Activated CD8-positive, alpha-beta memory T cell treated with anti-CD3 and anti-CD28 coated beads, Interleukin-2, amount 50 U/mL, for 1 hour (primary cell): ENCODE results near the gene PDGFD.

Experiments
- DNase-seq: peaks from one replicate; pipeline ENCODE4 v3.0.0-alpha.2; 2020; ENCODE audit errors: extremely low read depth

PDGFD gene

DNA sequence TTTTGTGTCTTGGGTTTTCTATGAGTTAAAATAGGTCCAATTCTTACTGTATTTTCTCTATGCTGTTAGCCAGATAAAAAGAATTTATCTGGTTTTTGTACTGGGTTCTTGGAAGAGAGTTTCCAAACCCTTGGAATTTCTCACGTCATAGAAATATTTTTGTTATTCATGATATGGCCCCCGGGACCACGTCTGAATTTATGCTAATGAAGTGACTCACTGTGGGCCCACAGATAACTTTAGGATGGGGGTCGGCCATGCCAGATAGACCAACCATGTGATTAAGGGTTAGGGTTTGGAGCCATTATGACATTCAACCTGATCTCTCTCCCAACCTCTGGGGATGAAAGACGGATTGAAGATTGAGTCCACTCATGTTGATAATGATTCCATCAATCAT, 163.1 kb downstream of the PDGFD start:
- DNase-seq: no peak

DNA sequence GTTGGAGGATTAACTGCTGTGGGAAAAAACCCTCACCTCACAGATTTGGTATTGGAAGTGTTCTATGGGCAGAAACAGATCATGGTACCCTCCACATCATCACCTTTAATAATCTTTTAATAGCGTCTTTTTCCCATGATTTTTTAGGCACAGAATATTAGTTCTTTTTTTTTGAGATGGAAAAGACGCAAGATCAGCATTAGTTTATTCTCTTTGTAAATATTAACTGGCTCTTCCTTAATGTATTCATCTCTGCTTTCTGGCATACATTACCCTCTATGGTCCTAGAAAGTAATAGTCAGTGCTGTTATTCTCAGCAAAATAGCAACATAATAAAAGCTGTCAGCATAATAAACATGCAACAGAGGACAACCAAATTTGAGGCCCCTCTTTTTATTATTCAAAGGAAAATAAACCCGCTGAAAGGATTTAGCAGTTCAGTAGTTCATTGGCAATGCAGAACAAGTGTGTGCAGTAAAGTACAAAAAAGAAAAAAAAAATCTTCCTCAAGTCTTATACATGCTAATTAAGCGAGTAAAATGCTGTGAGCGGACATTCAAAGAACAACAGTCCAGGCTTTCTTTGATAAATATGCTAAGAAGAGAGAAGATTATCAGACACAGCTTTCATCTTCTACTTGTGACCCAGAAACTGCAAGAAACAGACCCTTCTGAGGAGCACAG, 165.0 kb downstream of the PDGFD start:
- DNase-seq: no peak

DNA sequence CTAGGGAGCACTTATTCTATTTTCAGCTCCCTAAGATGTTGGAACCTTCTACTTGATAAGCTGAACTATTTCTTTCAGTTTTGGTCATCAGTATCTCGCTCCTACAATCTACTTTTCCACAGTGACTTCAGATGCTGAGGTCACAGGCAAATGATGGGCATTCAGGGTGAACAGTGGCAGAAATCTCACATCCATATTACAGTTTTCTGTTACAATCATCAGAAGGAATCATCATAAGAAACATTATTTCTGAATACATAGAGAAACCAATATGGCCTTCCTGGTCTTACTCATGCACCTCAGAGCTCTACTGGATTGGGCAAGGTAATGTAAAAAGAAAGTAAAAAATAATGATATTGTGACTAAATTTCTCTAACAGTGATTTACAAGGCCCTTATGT, 166.9 kb downstream of the PDGFD start:
- DNase-seq: no peak

DNA sequence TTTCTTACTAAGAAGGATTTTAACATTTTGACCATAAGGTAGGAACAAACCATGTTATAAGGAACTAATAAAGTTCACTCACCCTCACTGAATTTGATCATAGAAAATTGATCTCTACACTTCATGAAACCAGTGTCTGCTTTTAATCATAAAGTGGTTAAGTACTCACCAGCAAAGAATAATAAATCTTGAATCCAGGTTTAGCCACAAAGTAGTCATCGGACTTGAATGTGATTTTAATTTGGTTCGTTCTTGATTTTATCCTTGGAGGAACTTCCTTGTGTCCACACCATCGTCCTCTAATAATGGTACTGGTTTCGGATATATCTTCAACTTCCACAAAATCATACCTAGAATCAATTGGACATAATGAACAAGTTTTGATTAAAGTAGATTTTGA, 168.1 kb downstream of the PDGFD start:
- no peak for DNase-seq

DNA sequence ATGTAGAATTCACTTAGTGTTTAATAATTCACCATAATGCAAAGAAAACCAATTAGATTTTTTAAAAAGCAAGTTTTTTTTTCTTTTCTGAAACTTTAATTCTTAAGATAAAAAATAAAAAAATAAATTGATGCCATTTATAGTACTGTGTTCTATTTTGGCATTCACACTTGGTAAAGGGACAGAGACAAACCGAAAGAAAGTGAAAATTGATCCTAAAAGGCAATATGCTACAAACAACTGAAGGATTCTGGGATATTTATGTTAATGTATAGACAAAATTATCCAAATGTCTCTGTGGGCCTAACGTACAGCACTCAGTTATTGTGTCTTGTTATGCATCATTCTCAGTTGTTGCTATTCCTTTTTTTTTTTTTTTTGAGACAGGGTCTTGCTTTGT, 169.4 kb downstream of the PDGFD start:
- no peak for DNase-seq

DNA sequence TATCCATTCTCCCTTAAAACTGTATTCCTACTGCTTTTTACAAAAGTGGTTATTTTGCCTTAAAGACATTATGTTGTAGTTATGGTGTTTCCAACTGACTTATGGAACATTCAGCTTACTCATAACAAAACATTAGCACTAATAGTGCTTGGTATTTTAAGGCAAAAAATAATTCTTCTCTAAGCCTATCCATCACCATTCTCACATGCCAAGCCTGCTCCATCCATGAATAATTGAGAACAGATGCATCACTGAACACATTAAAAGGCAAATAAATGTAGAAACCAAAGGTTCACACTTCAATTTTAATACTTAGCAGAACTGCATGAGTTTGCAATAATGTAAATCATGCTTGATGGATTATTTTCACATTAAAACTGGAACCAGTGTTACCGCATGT, 169.9 kb downstream of the PDGFD start:
- DNase-seq: no peak

DNA sequence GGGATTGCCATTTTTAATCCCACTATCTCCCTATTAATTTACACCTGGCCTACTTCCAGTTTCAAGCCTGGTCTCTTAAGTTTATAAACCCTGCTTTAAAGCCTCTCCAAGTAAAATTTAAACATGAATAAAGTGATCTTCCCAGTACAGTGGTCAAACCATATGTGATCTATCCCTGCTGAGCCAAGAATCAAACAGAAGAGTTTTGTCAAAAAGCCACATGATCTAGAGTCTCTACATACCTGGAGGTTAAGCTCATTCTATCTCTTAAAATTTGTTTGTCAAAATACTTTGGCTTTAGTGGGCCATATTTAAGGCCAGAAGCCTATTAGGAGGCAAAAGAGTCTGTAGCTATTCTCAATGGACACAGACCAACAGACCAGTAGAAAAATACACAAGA, 170.4 kb downstream of the PDGFD start:
- no peak for DNase-seq

DNA sequence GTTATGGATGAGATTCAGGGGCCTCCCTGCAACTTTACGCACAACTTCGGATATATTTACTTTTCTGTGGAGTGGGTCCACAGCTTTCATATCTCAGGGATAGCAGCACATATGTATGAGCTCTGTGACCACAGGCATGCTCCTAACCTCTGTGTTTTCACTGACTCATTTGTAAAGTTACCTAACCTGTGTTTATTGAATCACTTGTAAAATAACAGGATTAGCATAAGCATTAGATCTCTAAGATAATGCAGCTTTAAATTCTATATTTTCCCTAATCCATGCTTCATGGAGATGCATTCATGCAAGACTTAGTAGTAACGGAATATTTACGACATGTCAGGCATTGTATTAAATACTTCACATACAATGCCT, 175.4 kb downstream of the PDGFD start:
- DNase-seq: no peak

DNA sequence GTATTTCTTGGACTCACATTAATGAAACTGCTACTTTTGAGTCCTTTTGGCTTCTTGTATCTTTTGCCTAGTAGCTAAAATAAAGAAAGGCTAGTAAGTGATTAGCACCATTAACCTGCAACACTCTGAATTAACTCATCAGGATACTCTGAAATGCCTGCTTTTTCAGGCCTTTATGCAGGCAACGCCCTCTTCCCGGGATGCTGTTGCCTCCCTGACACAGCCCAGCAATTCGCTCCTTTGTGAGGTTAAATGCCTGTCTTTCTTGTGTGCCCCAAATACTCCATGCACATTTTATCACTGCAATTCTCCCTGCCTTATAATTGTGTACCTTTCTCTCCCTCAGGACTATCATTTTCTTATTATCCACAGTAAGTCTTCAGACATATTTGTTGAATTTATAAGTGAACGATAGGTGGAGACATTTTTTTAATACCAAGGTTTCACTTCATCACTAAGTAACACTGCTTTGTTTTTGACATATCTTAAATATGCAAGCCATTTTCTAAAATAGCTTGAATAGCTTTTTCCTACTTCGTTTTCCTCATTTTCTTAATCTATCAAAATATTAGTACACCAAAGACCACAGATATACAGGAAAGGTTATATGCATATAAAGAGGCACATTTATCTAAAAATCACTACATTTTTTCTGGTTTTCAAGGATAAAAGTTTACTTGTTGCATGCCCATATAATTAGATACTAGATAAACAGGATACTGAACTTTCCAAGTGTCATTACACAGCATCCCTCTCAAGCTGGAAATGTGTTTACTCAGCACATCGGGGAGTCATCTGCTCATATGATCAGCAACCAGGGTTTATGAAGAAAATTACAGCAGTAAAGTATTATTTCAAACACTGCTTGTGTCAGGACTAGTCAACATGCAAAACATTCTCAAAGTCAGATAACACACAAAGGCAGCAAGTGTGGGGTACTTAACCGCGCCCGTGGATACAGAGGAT, 176.0 kb downstream of the PDGFD start:
- DNase-seq: no peak

DNA sequence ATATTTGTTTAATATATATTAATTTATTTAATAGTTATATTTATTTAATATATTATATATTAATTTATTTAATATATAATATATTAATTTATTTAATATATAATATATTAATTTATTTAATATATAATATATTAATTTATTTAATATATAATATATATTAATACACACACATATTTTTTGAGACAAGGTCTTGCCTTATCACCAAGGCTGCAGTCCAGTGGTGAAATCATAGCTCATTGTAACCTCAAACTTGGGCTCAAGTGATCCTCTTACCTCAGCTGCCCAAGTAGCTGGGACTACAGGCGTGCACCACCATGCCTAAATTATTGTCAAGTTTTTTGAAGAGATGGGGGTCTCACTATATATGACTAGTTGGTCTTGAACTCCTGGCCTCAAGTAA, 178.9 kb downstream of the PDGFD start:
- no peak for DNase-seq

DNA sequence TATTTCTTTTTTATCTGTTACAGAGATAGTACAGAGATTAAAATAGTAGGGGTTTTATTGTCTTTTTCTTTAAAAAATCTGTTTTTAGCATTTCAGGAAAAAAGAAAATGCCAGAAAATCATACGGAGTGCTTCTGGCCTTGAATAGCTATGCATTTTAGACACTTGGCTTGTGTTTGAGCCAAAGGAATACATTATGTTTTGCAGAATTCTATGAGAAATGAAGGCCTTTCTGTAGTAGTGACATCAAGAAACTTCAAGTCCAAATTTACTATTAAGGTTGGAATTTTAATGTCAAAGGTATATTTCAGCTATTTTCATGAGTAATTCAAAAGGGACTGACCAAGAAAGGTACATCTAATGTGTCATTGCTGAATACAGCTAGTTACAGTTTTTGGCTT, 183.8 kb downstream of the PDGFD start:
- DNase-seq: no peak

DNA sequence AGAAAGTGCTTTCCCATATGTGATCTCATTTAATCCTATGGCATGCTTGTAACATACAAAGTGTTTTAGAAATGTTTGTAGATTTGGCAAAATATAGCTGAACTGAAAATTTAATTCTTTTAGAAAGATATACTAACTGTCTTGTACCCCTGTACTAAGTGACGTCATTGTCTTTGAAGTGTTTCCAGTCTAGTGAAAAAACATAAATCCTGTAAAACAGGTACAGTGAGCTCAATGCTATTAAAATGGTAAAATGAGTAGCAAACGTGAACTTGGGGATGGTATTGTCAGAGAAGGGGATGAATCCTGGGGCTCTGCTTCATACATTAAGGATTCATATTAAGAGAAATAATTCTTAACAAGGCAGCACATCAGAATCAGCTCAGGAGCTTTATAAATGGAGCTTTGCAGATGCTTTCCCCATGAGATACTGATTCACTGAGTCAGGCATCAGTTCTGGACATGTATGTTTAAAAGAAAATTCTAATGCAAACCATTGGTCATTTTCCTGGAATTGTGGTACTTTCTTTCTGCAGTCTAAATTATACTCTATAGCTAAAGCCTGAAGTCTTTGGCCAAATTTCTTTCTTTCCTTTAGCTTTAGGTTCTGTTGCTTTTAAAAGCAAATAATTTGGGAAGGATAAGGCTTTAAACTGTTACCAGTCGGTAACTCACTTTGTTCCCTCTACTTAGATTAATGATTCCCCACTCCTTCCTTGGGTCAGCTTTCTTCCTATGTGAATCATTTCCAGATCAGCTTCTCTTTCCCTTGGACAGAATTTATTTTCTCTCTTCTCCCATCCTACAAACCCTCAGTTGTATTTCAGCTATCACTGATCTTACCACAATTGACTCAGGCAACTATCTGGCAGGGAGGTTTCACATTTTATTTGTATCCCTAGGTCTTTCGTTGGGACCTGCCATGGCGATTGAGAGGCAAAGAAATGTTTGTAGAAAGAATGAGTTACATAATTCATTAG, 185.0 kb downstream of the PDGFD start:
- no peak for DNase-seq

DNA sequence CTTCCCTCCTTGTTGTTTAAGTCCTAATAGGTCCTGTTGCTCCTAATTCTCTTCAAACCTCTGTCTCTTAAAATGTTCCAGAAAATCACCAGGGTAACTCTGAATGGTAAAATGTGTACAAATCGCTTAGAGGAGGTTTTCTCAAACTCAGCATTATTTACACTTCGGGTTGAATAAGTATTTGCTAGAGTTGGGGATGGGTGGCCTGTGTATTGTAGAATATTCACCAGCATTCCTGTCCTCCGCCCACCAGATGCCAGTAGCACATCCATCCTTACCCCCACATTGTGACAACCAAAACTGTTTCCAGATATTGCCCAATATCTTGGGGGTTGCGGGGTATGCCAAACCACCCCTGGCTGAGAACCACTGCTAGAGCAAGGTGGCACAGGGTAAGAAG, 191.9 kb downstream of the PDGFD start:
- no peak for DNase-seq

DNA sequence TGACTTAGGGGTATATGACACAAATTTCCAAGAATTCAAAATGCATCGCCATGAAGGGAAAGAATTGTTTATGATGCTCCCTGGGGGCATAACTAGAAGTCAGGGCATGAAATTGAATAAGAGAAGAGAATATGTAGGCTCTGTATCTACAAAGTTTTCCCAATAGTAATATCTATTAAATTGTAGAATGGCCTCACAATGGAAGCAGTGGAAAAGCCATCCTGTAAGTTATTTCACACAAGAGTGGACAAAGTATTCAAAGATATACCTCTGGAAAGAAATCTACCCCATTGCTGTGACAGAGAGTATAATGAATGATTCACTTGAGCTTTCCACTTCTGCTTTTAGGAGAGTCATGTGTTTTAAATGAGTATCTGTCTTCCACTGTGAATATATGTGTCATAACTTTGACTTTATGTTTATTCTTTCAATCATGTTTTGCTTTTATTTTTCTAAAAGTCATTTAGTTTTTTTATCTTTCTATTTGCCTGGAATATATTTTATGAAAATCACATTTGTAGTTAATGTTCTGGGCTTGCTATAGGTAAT, 193.2 kb downstream of the PDGFD start:
- DNase-seq: no peak

DNA sequence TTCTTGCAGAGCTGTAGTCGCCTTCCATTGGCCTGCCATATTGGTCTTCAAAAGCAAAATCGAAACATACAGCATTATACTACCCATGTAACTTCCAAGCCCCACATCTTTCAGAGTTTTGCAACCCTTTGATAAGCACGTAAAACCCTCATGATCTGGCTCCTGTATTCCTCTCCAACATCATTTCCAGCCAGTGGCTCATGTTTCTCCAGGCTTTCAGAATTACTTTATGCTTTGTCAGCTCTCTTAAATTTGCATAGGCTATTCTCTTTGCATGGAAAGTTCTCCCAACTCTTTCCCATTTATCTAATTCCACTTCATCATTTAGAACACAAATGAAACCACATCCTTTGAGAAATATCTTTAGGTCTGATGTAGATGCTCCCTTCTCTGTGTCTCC, 195.3 kb downstream of the PDGFD start:
- DNase-seq: no peak

DNA sequence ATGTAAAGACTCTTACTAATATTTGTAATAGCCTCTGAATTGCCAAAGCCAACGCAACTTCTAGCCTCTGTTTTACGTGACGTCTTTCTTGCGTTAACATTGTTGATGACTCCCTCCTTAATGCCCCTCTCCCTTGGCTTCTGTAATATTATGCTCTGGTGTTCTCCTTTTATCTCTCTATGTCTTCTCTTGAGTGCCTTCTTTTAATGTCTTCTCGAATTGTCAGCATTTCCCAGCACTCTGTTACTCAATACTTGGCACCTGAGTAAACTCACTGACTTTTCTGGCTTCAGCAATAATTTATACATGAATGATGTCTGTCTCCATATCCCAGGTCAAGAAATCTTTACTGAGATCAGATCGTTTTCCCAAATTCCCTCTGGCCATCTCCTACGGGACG, 196.0 kb downstream of the PDGFD start:
- DNase-seq: no peak

DNA sequence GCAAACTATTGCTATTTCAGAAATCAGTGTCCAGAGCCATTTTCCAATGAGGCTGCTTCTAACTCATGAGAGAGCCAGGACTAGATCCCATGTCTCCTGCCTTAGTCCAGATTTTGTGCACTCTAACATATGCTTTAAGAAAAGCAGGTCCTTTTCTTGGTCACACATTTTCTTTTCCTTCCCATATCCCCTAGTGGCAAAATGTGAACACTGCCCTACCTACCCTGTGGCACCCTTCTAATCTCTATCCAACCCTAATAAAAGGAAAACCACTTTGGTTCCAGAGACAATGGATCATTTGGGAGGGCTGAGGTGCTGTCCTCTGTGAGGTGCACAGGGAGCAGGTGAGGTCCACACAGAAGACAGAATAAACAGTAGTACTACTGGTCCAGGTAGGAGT, 199.6 kb downstream of the PDGFD start:
- no peak for DNase-seq

DNA sequence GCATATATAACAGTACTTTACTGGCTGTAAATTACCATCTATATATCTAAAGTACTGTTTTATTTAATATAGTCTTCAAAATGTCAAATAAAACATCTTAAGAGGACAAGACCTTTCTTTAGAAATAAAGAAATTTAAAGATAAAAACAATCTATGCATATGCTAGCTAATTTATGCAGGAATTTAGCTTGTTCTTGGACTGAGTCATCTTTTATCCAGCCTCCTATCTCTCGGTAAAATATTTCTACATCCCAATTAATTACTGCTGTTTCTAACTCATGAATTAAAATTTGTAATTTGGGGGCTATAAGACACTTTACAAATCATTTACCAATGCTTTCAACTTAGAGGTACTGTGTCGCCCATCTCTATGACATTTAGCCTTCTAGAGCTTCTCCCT, 200.3 kb downstream of the PDGFD start:
- no peak for DNase-seq

DNA sequence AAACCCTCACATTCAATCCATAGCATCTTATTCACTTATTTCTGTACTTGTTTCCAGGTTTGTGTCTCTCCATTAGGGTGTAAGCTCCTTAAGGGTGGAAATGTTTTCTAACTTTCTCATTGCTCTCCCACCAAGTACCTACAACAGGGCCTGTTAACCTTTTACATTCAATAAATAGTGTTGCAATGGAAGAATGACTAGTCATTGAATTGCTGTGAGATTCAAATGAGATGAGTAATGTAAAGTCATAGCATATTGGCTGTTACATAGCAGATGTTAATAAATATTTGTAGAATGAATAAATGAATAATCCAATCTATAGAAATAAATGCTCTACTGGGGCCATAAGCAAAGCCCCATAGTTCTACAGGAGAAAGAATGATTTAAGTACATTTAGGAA, 202.9 kb downstream of the PDGFD start:
- DNase-seq: no peak

DNA sequence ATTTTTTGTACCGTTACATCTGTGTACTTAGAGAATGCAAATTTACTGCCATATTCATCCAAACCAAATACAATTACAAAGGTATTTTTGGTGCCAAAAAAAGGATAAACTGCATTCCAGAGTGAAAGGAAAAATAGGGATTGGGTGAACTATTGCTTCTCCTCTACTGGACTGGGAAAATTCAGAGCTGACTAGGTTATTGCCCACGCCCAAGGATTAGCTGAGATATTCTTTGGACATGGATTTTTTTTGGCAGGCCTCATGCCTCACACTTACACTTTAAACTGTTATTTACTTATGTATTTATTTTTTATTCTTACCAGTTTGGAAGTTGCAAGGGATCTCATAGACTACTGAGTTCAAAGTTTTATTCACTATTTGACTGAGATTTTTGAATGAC, 203.8 kb downstream of the PDGFD start:
- DNase-seq: no peak

DNA sequence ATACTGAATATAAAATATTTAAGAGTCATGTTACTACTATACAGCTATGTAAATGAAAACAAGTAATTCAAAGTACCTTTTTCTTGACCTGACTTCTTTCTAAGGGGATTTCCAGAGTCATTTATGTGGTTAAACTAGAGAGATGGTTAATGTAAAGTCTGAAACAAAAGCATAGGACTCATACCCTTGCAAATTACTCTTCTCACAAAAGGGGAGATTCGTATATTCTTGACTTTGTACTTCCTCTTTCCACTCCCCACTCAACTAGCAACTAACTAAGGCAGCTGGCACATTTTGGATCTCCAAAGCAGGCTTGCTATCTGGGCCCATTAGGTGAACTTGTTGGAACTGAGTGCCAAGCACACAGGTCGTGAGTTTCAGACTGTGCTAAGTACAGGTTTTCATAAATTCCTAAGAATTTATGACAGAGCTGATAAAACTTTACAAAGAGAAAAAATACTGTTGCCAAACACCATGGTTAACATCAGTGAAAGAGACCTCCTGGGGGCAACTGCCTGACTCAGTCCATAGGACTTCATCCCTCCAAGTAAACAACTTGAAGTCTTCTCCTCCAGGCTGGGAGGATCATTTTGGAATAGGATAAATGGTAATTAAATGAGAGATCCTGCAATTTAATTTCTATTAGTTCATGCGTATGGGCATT, 204.5 kb downstream of the PDGFD start:
- no peak for DNase-seq
